ENCODE results near the gene MEGF6. TPM values are rescaled to one million over a fixed set of nuclear protein-coding genes. Genes with fewer than 3 reads are reported as not detected.
A peak's percentile ranks its signal among the peaks of the same experiment; 100 is the strongest.

Gene MEGF6
- total RNA-seq, 1 donor from 2014 or later: 12.5 TPM

- no peak for ATAC-seq
Observed at GRCh38 chr1:3570066-3570986, 41.0 kb downstream of the MEGF6 start.

- ATAC-seq: no peak
Observed at GRCh38 chr1:3569436-3569835, 41.9 kb downstream of the MEGF6 start.

- ATAC-seq: no peak
Observed at GRCh38 chr1:3568815-3569435, 42.4 kb downstream of the MEGF6 start.

GRCh38 chr1:3566951-3567804, 44.1 kb downstream of the MEGF6 start:
- no peak for ATAC-seq

GRCh38 chr1:3566003-3566885, 45.1 kb downstream of the MEGF6 start:
- ATAC-seq: no peak

- no peak for ATAC-seq
Observed at GRCh38 chr1:3564921-3565831, 46.1 kb downstream of the MEGF6 start.

- no peak for ATAC-seq
Observed at GRCh38 chr1:3563610-3564009, 47.7 kb downstream of the MEGF6 start.

- no peak for ATAC-seq
Observed at GRCh38 chr1:3563125-3563524, 48.2 kb downstream of the MEGF6 start.

GRCh38 chr1:3562712-3563111, 48.6 kb downstream of the MEGF6 start:
- ATAC-seq: no peak

GRCh38 chr1:3561702-3562101, 49.6 kb downstream of the MEGF6 start:
- no peak for ATAC-seq

- no peak for ATAC-seq
Observed at GRCh38 chr1:3560981-3561380, 50.3 kb downstream of the MEGF6 start.

GRCh38 chr1:3560251-3560871, 50.9 kb downstream of the MEGF6 start:
- no peak for ATAC-seq

- ATAC-seq: no peak
Observed at GRCh38 chr1:3558036-3558726, 53.1 kb downstream of the MEGF6 start.

- no peak for ATAC-seq
Observed at GRCh38 chr1:3557366-3557765, 53.9 kb downstream of the MEGF6 start.

- ATAC-seq: no peak
Observed at GRCh38 chr1:3556336-3556735, 55.0 kb downstream of the MEGF6 start.

GRCh38 chr1:3555131-3555920, 56.0 kb downstream of the MEGF6 start:
- ATAC-seq: peak; percentile 41

GRCh38 chr1:3553940-3554223, 57.4 kb downstream of the MEGF6 start:
- ATAC-seq: no peak

- ATAC-seq: peak; percentile 66
Observed at GRCh38 chr1:3553166-3553939, 58.0 kb downstream of the MEGF6 start.

Measured in esophagus mucosa (tissue), 1 donor.